Measurements from ENCODE around the gene AFF3.

Gene AFF3

GRCh38 chr2:99867770-99868169 is 274.6 kb downstream of the AFF3 start:
- DNase-seq (ENCODE audit: low read depth): peak; percentile 32
- H3K4me3 ChIP-seq (ENCODE audit: low read length): no peak overlapping the region
- TF ChIP-seq CTCF (IDR thresholded peaks at IDR 0.05; ENCODE audit: insufficient read depth, low read depth, low read length, missing control alignments): no peak

- no peak overlapping the region for H3K4me3 ChIP-seq (ENCODE audit: low read length)
- no peak for TF ChIP-seq CTCF (IDR thresholded peaks at IDR 0.05; ENCODE audit: insufficient read depth, low read depth, low read length, missing control alignments)
- DNase-seq (ENCODE audit: low read depth): no peak
Observed at GRCh38 chr2:99865818-99866676, 276.3 kb downstream of the AFF3 start.

- H3K4me3 ChIP-seq (ENCODE audit: low read length): no peak overlapping the region
- no peak for TF ChIP-seq CTCF (IDR thresholded peaks at IDR 0.05; ENCODE audit: insufficient read depth, low read depth, low read length, missing control alignments)
- no peak for DNase-seq (ENCODE audit: low read depth)
Observed at GRCh38 chr2:99864561-99865553, 277.5 kb downstream of the AFF3 start.

GRCh38 chr2:99863903-99864270 is 278.5 kb downstream of the AFF3 start:
- no peak for TF ChIP-seq CTCF (IDR thresholded peaks at IDR 0.05; ENCODE audit: insufficient read depth, low read depth, low read length, missing control alignments)
- H3K4me3 ChIP-seq (ENCODE audit: low read length): no peak overlapping the region
- DNase-seq (ENCODE audit: low read depth): no peak

- no peak overlapping the region for H3K4me3 ChIP-seq (ENCODE audit: low read length)
- no peak for TF ChIP-seq CTCF (IDR thresholded peaks at IDR 0.05; ENCODE audit: insufficient read depth, low read depth, low read length, missing control alignments)
- no peak for DNase-seq (ENCODE audit: low read depth)
Observed at GRCh38 chr2:99863236-99863902, 279.0 kb downstream of the AFF3 start.

GRCh38 chr2:99862566-99862965 is 279.8 kb downstream of the AFF3 start:
- no peak for TF ChIP-seq CTCF (IDR thresholded peaks at IDR 0.05; ENCODE audit: insufficient read depth, low read depth, low read length, missing control alignments)
- DNase-seq (ENCODE audit: low read depth): no peak
- no peak overlapping the region for H3K4me3 ChIP-seq (ENCODE audit: low read length)
